HEK293T (cell line): ENCODE data around the gene PIH1D1.

Experiments
- HDGF ChIP-seq: fragments of 450-650 bp; IDR thresholded peaks from 2 replicates; pipeline ENCODE4 v1.6.1; 2017; ENCODE audit warnings: antibody characterized with exemption, borderline replicate concordance
- SP1 ChIP-seq: fragments of 450-650 bp; IDR thresholded peaks from 2 replicates; pipeline ENCODE4 v1.6.1; 2017
- ZNF384 ChIP-seq: fragments of 450-650 bp; IDR thresholded peaks from 2 replicates; pipeline ENCODE4 v1.6.1; 2016

GRCh38 chr19:49440439-49441209 is 11.0 kb downstream of the PIH1D1 start:
- TF ChIP-seq HDGF (no peak), SP1 (no peak), ZNF384 (no peak)
